ENCODE measurements around the gene UBAC2.

Gene UBAC2, protein sequence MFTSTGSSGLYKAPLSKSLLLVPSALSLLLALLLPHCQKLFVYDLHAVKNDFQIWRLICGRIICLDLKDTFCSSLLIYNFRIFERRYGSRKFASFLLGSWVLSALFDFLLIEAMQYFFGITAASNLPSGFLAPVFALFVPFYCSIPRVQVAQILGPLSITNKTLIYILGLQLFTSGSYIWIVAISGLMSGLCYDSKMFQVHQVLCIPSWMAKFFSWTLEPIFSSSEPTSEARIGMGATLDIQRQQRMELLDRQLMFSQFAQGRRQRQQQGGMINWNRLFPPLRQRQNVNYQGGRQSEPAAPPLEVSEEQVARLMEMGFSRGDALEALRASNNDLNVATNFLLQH

DNA sequence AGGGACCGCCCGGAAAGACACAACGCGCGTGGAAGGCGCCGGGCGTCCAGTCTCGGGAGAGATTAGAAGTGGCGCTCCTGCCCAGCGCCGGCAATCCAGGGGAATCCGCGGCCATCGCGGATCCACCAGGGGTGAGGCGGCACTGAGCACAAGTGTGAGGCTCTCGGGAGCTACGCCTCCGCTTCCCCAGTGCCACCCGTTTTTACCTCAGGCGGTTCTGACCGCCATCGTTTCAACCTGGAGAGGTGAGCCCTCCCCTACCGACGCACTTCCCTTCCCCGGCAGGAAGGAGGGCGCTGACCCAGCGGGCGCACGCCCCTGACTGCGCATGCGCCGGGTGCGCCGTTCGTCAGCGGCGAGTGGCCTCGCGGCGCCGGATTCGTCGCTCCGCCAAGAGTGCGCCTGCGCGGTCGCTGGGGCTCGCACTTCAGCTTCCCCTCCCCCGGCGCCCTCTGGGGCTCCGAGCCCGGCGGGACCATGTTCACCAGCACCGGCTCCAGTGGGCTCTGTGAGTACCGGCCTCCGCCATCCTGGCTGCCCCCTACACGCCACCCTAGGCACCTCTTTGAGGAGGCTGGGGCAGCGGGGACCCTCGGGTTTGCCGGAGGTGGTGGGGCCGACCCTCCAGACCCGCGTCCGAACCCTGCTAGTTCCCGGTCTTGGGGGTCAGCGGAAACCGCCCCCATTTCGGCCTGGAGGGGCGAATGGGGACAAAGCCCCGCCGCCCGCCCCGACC, at the start of gene UBAC2:
Gene UBAC2, plus strand, starts transcription at position 423 of the 736 bp plus-strand sequence. Its CDS starts 55 bp downstream, at position 478.
- DNase-seq, result peak; percentile 97

DNA sequence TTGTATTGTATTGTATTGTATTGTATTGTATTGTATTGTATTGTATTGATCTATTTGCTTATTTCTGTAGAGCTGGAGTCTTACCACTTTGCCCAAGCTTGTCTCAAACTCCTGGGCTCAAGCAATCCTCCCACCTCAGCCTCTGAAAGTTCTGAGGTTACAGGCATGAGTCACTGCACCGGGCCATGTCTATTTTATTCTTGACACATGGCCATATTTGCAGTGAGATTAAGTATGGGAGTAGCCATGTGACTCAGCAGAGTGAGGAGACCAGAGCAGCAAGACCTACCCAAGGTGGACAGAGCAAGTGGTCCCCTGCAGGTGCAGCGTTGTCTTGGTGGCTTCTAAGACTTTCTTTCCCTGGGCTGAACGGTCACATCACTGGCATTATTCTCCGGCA, 49.1 kb upstream of the UBAC2 start:
- DNase-seq, result no peak

DNA sequence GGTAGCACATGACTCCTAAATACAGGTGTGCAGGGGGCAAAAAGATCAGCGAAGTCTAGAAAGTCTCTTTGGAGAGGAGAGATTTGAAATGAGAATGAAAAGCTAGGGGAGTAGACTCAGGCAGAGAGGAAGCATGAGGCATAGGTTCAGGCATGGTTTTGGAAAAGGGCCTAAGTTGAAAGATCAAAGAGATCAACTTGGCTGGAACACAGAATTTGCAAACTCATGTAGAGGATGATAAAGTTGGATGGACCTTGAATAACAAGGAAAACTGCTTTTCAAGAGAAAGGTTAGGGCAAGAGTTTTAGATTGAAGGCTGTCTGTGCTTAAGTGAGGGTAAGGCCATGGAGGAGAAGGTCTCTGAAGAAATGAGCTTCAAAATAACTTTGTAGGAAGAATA, 47.4 kb upstream of the UBAC2 start:
- DNase-seq, result no peak

DNA sequence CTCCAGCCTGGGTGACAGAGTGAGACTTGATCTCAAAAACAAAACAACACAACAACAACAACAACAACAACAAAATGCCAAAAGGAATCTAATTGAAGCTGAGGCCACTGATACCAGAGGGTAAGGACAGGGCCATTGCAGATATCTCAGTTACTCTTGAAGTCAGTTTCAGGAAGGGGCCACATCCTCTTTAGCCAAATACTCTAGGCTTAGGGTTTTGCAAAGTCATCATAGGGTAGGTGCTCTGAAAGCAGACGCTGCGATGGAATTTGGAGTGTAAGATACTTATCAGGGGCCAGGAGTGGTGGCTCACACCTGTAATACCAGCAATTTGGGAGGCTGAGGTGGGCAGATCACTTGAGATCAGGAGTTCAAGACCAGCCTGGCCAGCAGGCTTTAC, 46.6 kb upstream of the UBAC2 start:
- no peak for DNase-seq

DNA sequence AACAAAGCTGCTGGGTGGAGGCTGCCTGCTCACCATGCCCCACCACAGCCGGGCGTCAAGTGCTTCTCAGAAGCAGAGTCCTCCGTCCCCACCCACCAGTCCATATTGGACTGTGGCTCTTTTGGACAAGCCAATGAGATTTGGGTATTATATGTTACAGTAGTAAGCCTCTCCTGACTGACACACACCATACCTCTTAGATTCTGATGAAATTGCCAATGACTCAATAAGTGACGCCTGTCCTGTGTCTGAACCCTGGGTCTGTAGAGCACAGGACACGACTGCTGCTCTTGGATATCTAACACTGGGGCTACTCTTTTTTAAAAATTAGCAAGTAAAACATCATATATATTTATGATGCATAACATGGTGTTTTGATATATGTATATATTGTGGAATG, 44.8 kb upstream of the UBAC2 start:
- no peak for DNase-seq

DNA sequence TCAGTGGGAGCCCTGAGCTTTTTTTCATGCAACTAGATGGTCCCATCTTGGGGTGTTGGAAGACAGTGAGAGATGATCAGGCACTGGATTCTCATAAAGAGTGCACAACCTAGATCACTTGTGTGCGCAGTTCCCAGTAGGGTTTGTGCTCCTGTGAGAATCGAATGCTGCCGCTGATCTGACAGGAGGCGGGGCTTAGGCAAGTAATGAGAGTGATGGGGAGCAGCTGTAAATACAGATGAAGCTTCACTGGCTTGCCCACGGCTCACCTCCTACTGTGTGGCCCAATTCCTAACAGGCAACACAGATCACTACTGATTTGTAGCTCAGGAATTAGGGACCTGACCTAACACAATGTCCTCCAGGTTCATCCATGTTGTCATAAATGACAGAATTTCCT, 43.6 kb upstream of the UBAC2 start:
- DNase-seq, result no peak

DNA sequence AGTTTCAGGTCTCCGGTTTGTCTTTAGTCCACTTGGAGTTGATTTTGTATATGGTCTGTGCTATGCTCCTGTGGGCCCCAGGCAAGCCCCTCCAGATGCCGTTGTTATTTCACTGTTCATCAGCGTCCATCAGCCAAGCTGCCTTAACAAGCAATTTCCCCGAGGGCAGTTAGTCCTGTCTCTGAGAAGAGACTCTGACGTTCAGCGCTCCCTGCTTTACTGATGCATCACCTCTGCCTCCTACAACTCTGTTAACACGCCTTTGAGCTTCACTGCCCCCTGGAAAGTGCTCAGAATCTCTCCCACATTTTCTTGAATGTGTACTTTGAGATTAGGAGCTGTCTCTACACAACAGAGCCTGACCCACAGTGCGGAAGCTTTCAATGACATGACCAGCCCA, 41.8 kb upstream of the UBAC2 start:
- DNase-seq, result no peak

DNA sequence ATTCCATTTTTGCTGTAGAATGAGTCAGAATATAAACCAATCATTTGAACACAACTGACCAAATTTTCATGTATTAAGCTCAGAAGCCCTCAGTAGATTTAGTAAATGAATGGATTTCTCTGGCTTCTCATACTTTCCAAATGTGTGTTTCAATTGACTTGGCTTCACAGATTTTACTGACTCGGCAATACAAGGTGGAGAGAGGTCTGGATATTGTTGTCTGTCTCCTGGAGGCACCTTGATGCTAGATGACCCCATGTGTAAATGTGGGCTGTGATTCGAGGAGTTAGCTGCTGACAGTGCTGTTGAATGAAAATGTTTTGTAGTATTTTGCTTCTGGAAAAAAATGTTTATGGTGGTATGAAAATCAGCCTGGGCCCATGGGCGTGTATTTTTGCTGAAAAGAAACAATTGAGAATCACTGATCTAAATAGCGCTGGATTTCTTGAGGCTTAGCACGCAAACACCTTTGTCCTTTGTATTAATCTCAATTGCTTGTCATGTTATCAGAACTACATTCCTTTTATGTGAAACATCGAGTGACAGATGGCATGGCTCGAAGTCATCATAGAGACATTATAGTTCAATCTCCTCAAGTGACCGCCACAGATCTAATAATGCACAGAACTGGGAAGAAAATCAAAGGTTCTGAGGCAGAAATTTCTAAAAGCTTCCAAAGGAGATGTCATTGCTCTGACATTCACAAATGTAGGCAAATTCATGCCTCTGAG, 41.2 kb upstream of the UBAC2 start:
- DNase-seq, result no peak

DNA sequence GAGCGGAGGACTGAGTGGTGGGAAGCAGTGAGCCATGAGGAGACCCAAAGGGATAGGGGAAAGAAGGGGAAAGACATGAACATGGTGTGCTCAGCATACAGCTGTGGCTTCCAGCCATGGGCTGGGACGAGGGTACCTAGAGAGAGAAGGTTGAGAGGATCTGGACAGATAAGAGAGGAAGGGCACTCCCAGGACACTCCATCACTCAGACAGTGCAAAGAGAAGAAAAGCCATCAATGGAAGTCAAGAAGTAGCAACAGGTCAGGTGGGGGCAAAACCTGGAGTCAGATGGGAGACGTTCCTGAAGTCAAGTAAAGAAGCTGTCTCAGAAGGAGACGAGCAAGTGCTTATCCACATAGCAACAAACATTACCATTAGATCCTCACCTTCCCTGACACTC, 40.2 kb upstream of the UBAC2 start:
- DNase-seq, result no peak

DNA sequence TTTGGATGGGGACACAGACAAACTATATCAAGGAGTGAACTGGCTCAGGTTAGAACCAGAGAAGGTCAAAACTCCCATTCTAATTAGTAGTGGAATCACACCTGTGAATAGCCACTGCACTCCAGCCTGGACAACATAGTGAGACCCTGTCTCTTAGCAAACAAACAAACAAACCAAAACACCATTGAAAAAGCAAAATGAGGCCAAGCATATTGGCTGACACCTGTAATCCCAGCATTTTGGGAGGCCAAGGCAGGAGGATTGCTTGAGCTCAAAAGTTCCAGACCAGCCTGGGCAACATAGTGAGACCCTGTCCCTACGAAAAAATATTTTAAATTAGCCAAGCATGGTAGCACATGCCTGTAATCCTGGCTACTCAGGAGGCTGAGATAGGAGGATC, 39.1 kb upstream of the UBAC2 start:
- no peak for DNase-seq

DNA sequence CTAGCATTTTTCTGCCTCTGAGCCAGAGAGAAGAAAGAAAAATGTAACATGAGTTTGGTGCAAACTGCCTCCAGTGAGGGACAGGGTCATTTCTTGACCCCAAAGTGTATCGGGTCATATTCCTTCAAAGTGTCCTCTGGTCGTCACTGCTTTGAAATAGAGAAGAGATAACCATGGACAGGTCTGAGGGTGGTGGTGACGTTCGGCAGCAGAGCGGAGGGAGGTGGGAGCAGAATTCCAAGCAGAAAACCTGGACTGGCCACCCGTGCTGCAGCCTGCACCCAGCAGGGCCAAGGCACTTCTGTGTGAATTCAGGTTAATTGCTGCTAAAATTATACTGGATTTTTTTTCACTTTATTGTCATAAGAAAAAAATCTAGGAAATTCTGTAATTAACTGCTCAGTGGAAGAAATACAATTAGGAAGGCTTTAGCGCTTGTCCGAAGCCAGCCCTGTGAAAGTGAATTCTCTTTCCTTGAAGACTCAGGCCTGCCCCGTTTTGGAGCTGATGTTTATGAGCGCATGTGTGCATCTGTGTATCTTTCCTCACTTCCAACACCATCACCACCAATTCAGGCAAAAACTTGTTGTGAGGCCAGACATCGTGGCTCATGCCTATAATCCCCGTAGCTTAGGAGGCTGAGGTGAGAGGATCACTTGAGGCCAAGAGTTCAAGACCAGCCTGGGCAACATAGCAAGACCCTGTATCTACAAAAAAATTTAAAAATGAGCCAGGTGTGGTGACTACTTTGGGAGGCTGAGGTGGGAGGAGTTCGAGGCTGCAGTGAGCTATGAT, 37.9 kb upstream of the UBAC2 start:
- no peak for DNase-seq

DNA sequence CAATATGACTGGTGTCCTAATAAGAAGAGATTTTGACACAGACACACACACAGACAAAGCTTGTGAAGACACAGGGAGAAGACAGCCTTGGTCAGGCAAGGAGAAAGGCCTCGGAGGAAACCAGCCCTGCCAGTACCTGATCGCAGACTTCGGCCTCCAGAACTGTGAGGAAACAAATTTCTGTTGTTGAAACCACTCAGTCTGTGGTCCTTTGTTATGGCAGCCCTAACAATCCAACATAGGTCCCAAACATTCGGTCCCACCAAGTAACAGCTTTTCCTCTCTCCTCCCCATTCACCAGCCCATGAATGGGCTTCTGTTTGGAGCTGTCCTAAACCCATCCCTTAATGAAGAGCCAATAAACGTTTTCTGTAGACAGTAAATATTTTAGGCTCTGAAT, 36.4 kb upstream of the UBAC2 start:
- DNase-seq, result no peak

DNA sequence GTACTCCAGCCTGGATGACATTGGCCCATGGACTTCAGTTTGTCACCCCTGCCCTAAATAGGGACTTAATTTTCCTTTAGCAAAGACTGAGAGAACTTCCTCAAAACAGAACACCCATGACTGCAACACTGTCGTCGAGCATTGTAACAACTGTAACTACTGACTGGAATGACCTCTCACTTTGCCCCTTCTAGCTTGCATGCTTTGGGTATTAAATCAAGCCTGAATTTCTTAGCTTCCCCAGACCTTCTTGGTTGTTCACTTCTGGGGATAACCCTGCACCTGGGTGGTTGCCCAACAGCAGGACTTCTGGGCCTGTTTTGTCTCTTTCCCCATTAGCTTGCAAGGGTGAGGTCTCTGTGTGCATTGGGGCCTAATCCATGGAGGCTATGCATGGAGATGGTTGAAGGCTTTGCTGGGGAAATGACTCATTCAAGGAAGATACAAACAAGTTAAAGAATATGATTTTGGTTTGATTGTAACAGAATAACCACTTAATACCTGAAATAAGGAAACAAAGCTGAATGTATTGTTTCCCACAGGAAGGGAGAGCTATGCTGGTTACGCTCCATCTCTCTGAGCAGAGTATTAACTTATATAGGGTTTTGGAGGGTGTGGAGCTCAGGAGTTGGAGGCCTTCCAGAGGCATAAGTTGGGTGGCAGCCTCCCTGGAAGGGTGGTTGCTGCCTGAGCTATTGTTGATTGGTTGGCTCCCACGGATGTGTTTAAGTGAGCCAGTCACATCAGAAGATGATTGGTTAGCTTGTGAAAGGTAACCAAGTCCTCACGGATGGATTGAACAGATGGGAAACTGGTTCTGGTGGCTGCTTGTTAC, 34.7 kb upstream of the UBAC2 start:
- DNase-seq, result no peak

DNA sequence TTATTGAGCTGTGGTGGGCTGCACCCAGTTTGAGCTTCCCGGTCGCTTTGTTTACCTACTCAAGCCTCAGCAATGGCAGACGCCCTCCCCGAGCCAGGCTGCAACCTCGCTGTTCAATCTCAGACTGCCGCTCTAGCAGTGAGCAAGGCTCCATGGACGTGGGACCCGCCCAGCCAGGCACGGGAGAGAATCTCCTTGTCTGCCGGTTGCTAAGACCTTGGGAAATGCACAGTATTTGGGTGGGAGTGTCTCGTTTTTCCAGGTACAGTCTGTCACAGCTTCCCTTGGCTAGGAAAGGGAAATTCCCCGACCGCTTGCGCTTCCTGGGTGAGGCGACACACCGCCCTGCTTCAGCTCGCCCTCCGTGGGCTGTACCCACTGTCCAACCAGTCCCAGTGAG, 27.7 kb upstream of the UBAC2 start:
- no peak for DNase-seq

DNA sequence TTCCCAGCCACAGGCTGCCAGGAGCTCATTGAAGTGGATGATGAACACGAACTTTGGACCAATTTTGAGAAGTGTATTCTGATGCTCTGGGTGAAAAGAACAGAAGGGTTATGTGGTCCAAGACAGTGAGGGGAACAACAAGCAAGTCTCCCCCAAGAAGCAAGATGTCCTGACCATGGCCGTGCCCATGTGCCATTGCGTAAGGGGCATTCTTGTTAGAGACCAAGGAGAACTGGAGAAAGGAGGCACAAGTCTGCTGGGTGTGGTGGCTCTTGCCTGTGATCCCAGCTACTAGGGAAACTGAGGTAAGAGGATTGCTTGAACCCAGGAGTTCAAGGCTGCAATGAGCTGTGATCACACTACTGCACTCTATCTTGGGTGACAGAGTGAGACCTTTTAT, 27.0 kb upstream of the UBAC2 start:
- no peak for DNase-seq

DNA sequence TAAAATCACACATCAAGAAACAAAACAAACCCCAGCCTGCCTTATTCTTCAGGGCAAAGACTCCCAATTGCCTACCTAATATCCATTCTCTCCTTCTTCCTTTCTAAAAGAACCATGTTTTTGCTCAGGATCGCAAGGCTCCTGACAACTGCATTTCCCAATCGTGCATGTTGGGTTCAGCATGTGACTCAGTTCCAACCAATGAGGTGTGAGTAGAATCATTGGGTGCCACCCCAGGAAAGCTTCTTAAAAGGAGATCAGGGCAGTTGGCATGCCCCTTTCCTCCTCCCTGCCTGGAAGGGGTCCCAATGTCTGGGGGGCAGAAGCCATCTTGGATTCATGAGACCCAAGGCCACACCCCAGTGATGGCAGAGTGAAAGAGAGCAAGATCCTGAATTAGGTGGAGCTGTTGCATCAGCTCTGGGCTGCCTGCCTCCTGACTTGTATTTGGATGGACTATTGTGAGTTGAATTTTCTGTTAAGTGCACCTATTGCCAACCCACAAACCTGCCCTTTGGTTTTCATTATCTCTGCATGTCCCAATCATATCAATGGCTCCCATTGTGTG, 26.0 kb upstream of the UBAC2 start:
- DNase-seq, result no peak

DNA sequence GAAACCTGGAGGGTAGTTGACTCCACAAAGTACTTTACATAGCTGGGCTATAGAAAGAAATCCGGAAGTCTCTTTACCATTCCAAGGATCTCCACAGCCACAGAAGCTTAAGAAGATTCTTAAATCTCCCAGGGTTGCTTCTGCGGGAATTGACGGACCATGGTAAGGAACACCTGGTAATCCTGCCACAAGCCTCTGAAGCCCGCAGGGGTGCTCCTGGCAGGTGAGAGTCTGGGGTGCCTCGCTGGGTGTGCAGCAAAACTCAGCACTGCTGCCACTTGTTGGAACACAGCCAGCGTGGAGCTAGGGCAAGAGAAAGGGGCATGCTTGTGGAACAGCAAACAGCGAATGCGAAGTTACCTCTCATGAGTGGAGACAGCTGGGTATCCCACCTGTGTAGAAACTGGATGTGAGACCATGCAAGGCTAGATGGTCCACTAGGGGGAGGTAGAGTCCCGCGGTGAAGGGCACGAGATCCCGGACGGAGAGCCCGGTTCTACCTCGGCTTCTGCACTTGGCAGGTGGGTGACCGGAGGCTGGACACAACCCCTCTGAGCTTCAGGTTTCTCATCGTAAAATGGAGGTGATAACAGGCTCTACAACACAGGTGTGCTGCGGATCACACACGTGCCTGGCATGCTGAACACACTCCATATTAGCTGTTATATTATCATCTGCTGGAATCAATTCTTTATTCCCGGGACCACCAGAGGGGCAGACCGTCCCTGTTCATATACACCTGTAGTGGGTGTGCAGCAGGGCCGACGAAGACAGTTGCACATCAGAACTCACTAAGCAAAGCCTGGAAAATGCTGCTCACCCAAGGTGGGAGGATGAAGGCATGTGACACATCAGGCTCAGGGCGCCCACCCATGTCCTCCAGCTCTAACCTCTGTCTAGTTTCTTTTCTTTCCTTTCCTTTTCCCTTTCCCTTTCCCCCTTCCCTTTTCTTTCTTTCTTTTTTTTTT, 24.1 kb upstream of the UBAC2 start:
- DNase-seq, result peak; percentile 82

DNA sequence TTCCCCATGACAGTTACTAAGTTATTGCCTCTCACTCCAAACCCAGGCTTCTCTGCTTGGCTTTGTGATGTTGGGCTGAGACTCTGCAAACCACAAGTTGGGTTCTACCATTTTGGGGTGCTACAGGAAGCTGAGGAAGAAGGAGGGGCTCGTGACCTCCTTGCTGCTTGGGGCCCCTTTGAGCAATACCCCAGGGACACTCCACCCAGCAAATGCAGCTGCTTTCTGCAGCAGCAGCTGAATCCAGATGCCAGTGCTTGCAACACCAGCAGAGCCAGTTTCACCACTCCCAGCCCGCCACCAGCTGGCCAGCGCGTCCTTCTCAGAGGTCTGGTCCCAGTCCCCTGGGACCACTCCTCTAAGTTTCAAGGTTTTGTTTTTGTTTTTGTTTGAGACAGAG, 22.0 kb upstream of the UBAC2 start:
- DNase-seq, result no peak

DNA sequence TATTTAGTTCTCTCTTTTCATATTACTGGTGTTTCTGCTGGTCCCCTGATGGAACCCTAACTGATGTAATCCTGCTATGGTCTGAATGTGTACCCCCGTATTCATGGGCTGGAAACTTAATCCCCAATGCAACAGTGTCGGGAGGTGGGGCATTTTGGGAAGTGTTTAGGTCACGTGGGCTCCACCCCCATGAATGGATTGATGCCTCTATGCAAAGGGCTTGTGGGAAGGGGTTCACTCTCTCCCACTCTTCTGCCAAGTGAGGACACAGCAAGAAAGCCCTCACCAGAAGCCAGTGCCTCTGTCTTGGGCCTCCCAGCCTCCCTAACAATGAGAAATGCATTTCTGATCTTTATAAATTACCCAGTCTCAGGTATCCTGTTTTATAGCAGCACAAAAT, 21.2 kb upstream of the UBAC2 start:
- DNase-seq, result no peak

DNA sequence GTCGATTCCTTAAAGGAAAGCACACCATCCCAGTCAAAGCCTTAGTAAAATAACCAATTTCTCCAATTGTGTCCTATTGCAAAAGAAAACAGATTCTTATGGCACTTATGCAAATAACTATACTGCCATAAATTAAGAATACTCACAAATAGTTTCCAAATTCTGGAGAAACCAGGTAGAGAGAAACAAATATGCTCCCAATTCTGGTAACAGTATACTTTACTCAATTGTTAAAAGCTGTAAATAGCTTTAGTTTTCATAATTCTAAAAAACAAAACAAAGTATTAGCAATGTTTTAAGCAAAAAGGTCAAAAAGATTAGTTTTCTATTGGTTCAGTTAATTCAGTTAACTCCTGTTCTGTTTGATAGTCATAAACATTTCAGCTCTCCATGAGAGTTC, 18.2 kb upstream of the UBAC2 start:
- no peak for DNase-seq

DNA sequence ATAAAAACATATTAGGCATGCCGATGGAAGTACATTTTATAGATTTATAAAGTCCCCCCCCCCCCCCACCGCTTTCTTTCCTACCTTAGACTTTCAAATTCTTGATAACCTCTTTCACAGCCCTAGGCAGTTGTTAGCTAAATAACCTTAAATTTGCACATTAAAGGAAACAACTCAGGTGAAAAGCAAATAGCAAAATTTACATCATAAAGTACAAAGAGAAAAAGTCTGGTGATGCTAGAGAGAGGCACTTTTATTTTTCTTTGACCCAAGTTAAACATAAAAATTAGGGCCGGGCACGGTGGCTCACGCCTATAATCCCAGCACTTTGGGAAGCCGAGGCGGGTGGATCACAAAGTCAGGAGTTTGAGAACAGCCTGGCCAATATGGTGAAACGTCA, 15.0 kb upstream of the UBAC2 start:
- no peak for DNase-seq
